Fibroblast of villous mesenchyme (primary cell): ENCODE data around the gene PLA2G2F. TPM values are rescaled to one million over a fixed set of nuclear protein-coding genes. Genes with fewer than 3 reads are reported as not detected.

Experiments
- DNase-seq: peaks from one replicate; pipeline ENCODE4 v3.0.0-alpha.2; 2010; ENCODE audit warnings: low read depth
- H3K4me3 ChIP-seq: 2 replicates; pipeline ENCODE4 v1.5.1; 2011; ENCODE audit warnings: low read depth, mild to moderate bottlenecking, low read length
- total RNA-seq: library from RNA; depleted of rRNA; stranded (reverse); fragments of >200 nt; gene quantifications from 2 replicates; pipeline ENCODE4 v1.2.3, GENCODE V29; 2012
- TF ChIP-seq, protein P1 (sequence below): IDR thresholded peaks from 2 replicates; pipeline ENCODE4 v1.5.1; 2012; ENCODE audit warnings: low read depth, mild to moderate bottlenecking, low read length; ENCODE audit not compliant: insufficient read depth

The PLA2G2F gene
- total RNA-seq, 1 donor: not detected

GRCh38 chr1:20134995-20135394 lies 4.1 kb upstream of the PLA2G2F start:
- TF ChIP-seq, protein P1, sequence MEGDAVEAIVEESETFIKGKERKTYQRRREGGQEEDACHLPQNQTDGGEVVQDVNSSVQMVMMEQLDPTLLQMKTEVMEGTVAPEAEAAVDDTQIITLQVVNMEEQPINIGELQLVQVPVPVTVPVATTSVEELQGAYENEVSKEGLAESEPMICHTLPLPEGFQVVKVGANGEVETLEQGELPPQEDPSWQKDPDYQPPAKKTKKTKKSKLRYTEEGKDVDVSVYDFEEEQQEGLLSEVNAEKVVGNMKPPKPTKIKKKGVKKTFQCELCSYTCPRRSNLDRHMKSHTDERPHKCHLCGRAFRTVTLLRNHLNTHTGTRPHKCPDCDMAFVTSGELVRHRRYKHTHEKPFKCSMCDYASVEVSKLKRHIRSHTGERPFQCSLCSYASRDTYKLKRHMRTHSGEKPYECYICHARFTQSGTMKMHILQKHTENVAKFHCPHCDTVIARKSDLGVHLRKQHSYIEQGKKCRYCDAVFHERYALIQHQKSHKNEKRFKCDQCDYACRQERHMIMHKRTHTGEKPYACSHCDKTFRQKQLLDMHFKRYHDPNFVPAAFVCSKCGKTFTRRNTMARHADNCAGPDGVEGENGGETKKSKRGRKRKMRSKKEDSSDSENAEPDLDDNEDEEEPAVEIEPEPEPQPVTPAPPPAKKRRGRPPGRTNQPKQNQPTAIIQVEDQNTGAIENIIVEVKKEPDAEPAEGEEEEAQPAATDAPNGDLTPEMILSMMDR: no peak
- no peak overlapping the region for H3K4me3 ChIP-seq
- DNase-seq: no peak

DNA sequence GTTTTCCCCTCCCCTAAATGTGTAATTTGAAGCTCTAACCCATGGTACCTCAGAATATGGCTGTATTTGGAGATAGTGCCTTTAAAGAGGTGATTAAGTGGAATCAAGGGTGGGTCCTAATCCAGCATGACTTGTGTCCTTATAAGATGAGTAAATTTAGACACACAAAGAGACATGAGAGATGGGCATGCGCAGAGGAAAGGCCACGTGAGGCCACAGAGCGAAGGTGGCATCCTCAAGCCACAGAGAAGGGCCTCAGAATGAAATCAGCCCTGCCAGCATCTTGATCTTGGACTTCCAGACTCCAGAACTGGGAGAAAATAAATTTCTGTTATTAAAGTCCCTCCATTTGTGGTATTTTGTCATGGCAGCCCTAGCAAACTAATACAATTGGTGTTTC lies 2.9 kb upstream of the PLA2G2F start:
- TF ChIP-seq, protein P1: no peak
- no peak for DNase-seq
- no peak overlapping the region for H3K4me3 ChIP-seq

DNA sequence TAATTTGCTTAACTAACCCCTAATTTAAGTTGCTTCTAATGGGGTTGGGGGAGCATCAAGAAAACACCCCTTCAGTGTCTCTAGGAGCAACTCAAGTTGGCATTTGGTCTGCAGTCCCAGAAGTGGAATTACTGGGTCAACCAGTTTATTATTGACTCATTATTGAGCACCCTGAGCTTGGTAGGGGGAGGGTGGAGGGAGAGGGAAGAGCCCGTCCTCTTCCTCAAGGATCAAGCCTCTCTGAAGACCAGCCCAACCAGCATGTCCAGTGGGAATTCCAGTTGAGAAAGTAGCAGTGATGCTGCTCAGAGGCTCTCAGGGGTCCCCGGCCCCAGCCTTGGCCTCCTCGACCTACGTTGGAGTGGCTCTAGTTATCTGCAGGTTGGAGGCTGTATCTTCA lies 2.1 kb upstream of the PLA2G2F start:
- no peak for DNase-seq
- TF ChIP-seq, protein P1: no peak
- H3K4me3 ChIP-seq: no peak overlapping the region

GRCh38 chr1:20137604-20138003 lies 1.5 kb upstream of the PLA2G2F start:
- TF ChIP-seq, protein P1: no peak
- DNase-seq: no peak
- no peak overlapping the region for H3K4me3 ChIP-seq

DNA sequence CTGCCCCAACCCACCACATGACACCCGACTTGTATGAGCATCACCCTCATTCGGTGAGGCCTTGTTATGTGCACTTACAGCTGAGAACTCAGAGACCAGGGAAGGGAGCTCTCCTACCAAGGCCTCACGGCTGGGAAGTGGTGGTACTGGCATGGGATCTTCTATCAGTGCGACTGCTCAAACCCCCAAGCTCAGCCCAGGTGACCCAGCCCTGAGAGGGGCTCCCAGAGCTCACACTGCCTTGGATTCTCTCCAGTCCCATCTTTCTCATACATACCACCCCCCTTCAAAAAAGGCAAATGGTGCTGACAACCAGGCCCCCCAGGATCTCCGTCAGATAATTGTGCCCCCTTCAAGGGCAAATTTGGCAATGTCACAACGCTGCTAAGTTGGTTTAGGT lies 777 bp upstream of the PLA2G2F start:
- TF ChIP-seq, protein P1: no peak
- DNase-seq: no peak
- no peak overlapping the region for H3K4me3 ChIP-seq

DNA sequence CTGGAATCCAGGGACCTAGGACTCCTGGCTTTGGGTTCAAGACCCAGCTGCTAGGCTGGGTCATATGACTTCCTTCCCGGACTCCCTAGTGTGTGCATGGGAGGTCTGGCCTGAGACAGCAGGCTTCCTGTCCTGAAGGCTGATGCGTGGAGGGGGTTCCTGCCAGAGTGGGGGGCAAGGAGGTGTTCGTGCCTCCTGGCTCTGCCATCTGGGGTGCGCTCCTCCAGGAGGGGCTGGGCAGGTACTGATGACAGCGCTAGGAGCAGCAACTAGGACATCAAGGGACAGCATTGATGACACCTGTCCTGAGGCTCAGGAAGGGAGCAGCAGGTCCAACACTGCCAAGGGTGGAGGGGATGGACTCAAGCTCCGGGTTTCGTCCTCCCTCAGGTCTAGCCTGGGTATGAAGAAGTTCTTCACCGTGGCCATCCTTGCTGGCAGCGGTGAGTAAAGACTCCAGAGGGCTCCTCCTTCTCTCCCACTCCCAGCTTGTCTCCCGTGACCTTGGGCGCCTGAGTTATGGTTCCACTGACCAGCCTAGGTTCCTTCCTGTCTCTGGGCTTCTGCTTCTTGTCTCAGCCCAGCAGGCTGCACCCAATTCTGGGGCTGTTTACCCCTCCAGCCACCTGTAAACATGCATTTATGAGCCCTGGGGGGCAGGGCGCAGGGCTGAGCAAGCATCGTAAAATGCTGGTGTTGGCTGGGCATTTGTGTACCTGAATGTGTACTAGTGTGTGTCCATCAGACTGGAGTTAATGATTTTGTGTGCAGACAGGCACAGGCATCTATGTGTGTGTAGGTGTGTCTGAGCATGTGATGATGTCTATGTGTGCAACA lies 871 bp downstream of the PLA2G2F start:
- no peak for DNase-seq
- H3K4me3 ChIP-seq: no peak overlapping the region
- TF ChIP-seq, protein P1: no peak

GRCh38 chr1:20141001-20141400 lies 1.9 kb downstream of the PLA2G2F start:
- no peak overlapping the region for H3K4me3 ChIP-seq
- TF ChIP-seq, protein P1: no peak
- DNase-seq: no peak
